Panc1 (cell line): ENCODE results near the gene PARP3. TPM values are rescaled to one million over a fixed set of nuclear protein-coding genes. Genes with fewer than 3 reads are reported as not detected.
"Not testable (repeated sequence)": the region's sequence is repeated elsewhere in the genome, so short reads cannot be mapped to it uniquely, and the experiment has no call there.

ENCODE experiments used
- ATAC-seq: fragments of 200-7000 bp; cut with Tn5 transposase; 2 replicates; pipeline ENCODE4 v1.9.1; 2020; ENCODE audit warnings: mild to moderate bottlenecking, moderate library complexity
- BruUV-seq: library from RNA; stranded (reverse); fragments of 400-500 nt; replicated peaks from 2 replicates; lab custom pipeline; 2021; lab: Mats Ljungman, UMichigan
- CTCF ChIA-PET: fragments of 300-600 bp; sonication (Branson Sonifier 250); formaldehyde crosslinking; loops from one replicate; lab custom pipeline; 2022; ENCODE audit warnings: antibody characterized with exemption; lab: Charles Lee
- POLR2A ChIA-PET: fragments of 300-600 bp; sonication (Branson Sonifier 250); formaldehyde crosslinking; loops from one replicate; lab custom pipeline; 2022; ENCODE audit warnings: antibody characterized with exemption; lab: Charles Lee
- DNase-seq: peaks from one replicate; pipeline ENCODE4 v3.0.0-alpha.2; 2010; ENCODE audit warnings: low read depth, low spot score
- H3K27ac ChIP-seq: 2 replicates; pipeline ENCODE4 v1.5.1; 2011; ENCODE audit warnings: mild to moderate bottlenecking, low read length, inconsistent platforms
- H3K27me3 ChIP-seq: fragments of 200-500 bp; sonication (Bioruptor generic); 2 replicates; pipeline ENCODE4 v1.6.0; 2014; ENCODE audit warnings: low read length, inconsistent platforms; ENCODE audit not compliant: control insufficient read depth, insufficient read depth
- H3K36me3 ChIP-seq: fragments of 200-500 bp; sonication (Bioruptor generic); 2 replicates; pipeline ENCODE4 v1.5.1; 2014; ENCODE audit warnings: inconsistent platforms, mild to moderate bottlenecking, low read length, moderate library complexity; ENCODE audit not compliant: control insufficient read depth, insufficient read depth
- H3K4me1 ChIP-seq: 2 replicates; pipeline ENCODE4 v1.5.1; 2011; ENCODE audit warnings: inconsistent platforms, mild to moderate bottlenecking, low read length, moderate library complexity; ENCODE audit not compliant: control insufficient read depth, insufficient read depth
- H3K4me3 ChIP-seq, 2 experiments: 2 replicates each; pipeline ENCODE4 v1.5.1; 2011 to 2012; ENCODE audit warnings: low read depth in 2 of 2, low read length in 2 of 2, mild to moderate bottlenecking in 2 of 2, inconsistent platforms in 1 of 2, moderate library complexity in 1 of 2
- H3K9me3 ChIP-seq: fragments of 200-500 bp; sonication (Bioruptor generic); 2 replicates; pipeline ENCODE4 v1.5.1; 2014; ENCODE audit warnings: low read depth, mild to moderate bottlenecking, inconsistent platforms, low read length, moderate library complexity; ENCODE audit not compliant: control insufficient read depth, insufficient read depth
- POLR2AphosphoS5 ChIP-seq: IDR thresholded peaks from 2 replicates; pipeline ENCODE4 v1.6.1; 2012; ENCODE audit warnings: mild to moderate bottlenecking, low read depth, low read length, moderate library complexity
- SIN3A ChIP-seq: IDR thresholded peaks from 2 replicates; pipeline ENCODE4 v1.6.1; 2012; ENCODE audit warnings: low read depth, mild to moderate bottlenecking, low read length, moderate library complexity, borderline replicate concordance; ENCODE audit not compliant: insufficient read depth
- TCF7L2 ChIP-seq: IDR thresholded peaks from 2 replicates; pipeline ENCODE4 v1.6.1; 2011; ENCODE audit warnings: mild to moderate bottlenecking, low read depth, low read length, inconsistent platforms
- in situ Hi-C: cut with HindIII; loops from 2 replicates; pipeline ENCODE4 v1.10.0; 2016; ENCODE audit warnings: low sequenced_read_pairs, low pct_unique_long_range_greater_than_20kb
- intact Hi-C: fragments of 100-400 bp; cut with micrococcal nuclease; formaldehyde crosslinking; loops from one replicate; pipeline ENCODE4 v1.10.0; 2022; ENCODE audit not compliant: unreplicated experiment
- total RNA-seq: library from RNA; stranded (reverse); gene quantifications from one replicate; pipeline ENCODE4 v1.2.1, GENCODE V29; 2021; ENCODE audit not compliant: unreplicated experiment
- TF ChIP-seq, protein P1 (sequence below), 2 experiments: IDR thresholded peaks; 2 replicates each; pipeline ENCODE4 v1.6.1; 2011 to 2012; ENCODE audit warnings: low read depth in 2 of 2, control low read depth in 1 of 2, low read length in 1 of 2, mild to moderate bottlenecking in 1 of 2, moderate library complexity in 1 of 2; ENCODE audit not compliant: insufficient read depth in 1 of 2
- TF ChIP-seq, protein P2 (sequence below): fragments of 450-650 bp; IDR thresholded peaks from 2 replicates; pipeline ENCODE4 v1.5.1; 2017; ENCODE audit warnings: mild to moderate bottlenecking

PARP3 gene
- total RNA-seq, 1 experiment from 2014 or later: 16.1 TPM

DNA sequence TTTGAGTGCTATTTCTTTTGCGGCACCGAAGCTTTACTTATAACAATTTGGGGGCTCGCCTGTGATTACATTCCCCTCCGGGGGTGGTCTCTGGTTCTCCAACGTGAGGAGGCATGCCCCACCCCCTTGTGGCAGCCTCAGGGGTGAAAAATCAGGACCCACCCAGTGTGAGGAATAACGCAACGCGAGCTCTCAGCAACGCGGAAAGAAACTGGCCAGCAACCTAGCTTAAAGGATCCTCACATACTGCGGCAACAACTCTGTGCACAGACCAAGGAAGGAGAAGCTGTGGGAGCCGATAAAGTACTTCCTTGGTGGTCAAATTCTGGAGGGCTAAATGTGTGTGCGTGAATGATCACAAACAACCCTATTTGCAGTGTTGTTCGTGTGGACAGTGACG, 44.8 kb upstream of the PARP3 start:
- no peak for DNase-seq
- ATAC-seq: no peak
- TF ChIP-seq SIN3A (no peak), TCF7L2 (no peak)
- TF ChIP-seq, protein P1, sequence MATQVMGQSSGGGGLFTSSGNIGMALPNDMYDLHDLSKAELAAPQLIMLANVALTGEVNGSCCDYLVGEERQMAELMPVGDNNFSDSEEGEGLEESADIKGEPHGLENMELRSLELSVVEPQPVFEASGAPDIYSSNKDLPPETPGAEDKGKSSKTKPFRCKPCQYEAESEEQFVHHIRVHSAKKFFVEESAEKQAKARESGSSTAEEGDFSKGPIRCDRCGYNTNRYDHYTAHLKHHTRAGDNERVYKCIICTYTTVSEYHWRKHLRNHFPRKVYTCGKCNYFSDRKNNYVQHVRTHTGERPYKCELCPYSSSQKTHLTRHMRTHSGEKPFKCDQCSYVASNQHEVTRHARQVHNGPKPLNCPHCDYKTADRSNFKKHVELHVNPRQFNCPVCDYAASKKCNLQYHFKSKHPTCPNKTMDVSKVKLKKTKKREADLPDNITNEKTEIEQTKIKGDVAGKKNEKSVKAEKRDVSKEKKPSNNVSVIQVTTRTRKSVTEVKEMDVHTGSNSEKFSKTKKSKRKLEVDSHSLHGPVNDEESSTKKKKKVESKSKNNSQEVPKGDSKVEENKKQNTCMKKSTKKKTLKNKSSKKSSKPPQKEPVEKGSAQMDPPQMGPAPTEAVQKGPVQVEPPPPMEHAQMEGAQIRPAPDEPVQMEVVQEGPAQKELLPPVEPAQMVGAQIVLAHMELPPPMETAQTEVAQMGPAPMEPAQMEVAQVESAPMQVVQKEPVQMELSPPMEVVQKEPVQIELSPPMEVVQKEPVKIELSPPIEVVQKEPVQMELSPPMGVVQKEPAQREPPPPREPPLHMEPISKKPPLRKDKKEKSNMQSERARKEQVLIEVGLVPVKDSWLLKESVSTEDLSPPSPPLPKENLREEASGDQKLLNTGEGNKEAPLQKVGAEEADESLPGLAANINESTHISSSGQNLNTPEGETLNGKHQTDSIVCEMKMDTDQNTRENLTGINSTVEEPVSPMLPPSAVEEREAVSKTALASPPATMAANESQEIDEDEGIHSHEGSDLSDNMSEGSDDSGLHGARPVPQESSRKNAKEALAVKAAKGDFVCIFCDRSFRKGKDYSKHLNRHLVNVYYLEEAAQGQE (IDR thresholded peaks at IDR 0.05; ENCODE audit: insufficient read depth in 1 of 2, low read depth in 2 of 2, low read length in 1 of 2): no peak
- Histone ChIP-seq H3K27ac (no peak overlapping the region), H3K27me3 (no peaks in the 10 kb centered on the region), H3K4me3 (no peak overlapping the region), H3K36me3 (no peaks in the 10 kb centered on the region), H3K9me3 (no peaks in the 10 kb centered on the region), H3K4me1 (no peaks in the 10 kb centered on the region)
- CTCF ChIA-PET: no interaction called here
- POLR2A ChIA-PET: no interaction called here
- in situ Hi-C loops (no loop called here), intact Hi-C loops (no loop called here)
- no TSS peak for BruUV-seq

DNA sequence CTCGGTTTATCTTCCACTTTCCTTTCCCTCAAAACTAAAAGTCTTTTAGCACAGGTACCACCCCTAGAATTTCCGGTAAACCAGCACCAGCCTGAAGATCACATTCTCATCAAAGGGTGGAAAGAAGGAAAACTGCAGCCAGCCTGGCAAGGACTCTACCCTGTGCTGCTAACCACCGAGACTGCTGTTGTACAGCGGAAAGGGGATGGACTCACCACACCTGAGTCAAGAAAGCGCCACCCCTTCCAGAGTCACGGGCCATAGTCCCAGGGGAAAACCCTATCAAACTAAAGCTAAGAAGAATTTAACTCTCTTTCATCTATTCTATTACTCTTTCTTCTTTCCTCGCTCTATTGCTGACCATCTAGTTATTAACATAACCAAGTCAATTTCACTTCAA, 42.1 kb upstream of the PARP3 start:
- H3K4me3 ChIP-seq, intact Hi-C loops, CTCF ChIA-PET, H3K27me3 ChIP-seq, in situ Hi-C loops, H3K27ac ChIP-seq, H3K9me3 ChIP-seq, BruUV-seq, DNase-seq, H3K36me3 ChIP-seq, H3K4me1 ChIP-seq, ATAC-seq, POLR2A ChIA-PET: not testable (repeated sequence)

DNA sequence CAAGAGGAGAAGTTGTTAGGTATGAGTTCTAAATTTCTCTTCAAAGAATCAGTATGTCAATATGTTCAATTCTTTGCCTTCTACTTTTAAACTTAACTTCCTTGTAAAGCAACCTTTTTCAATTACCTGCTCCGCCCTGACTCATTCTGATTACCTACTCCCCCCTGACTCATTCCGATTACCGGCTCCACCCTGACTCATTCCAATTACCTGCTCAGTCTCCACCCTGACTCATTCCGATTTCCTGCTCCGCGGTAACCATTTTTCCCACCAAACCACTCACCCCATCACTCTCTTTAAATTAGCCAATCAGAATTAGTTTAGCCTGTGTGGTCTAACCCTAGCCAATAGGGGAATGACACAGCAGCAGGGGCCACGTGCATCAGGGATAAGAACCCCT, 39.8 kb upstream of the PARP3 start:
- H3K4me3 ChIP-seq, H3K9me3 ChIP-seq, CTCF ChIA-PET, BruUV-seq, intact Hi-C loops, POLR2A ChIA-PET, in situ Hi-C loops, H3K27me3 ChIP-seq, DNase-seq, H3K4me1 ChIP-seq, ATAC-seq, H3K36me3 ChIP-seq, H3K27ac ChIP-seq: not testable (repeated sequence)

DNA sequence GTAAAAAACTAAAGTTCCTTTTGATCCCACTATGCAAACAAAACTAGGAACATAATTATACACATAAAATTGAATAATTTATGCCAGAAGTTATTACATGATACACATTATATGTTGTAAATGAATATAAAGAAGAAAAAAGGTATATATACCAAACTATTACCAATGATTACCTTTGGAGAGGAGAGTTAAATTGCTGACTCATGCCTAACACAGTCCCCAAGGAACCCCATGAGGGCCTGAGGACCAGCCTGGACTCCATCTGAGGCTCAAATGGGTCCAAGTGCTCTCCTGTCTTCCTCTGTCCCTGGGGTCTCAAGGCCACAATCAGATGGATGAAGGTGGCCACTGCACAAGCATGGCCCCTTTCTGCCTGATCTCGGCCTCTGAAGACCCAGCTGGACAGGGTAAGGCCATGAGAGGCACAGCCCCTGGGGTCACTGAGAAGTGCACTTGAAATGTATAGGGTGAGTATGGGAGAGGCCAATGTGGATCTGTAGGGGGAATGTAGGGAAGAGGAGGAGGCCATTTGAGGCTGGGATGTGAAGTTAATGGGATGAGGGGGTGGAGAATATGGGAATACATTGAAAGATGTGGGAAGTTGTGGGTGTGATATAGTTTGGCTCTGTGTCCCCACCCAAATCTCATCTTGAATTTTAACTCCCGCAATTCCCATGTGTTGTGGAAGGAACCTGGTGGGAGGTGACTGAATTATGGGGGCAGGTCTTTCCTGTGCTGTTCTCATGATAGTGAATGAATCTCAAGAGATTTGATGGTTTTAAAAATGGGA, 37.9 kb upstream of the PARP3 start:
- Histone ChIP-seq H3K4me1 (no peaks in the 10 kb centered on the region), H3K27ac (no peak overlapping the region), H3K27me3 (no peaks in the 10 kb centered on the region), H3K4me3 (no peak overlapping the region), H3K36me3 (no peaks in the 10 kb centered on the region), H3K9me3 (no peaks in the 10 kb centered on the region)
- DNase-seq: no peak
- intact Hi-C loops (no loop called here), in situ Hi-C loops (no loop called here)
- ATAC-seq: no peak
- no peak for TF ChIP-seq SIN3A
- TF ChIP-seq, protein P1 (IDR thresholded peaks at IDR 0.05; ENCODE audit: insufficient read depth in 1 of 2, low read depth in 2 of 2, low read length in 1 of 2): no peak
- TF ChIP-seq POLR2AphosphoS5: no peak
- TF ChIP-seq TCF7L2: no peak
- TF ChIP-seq, protein P2, sequence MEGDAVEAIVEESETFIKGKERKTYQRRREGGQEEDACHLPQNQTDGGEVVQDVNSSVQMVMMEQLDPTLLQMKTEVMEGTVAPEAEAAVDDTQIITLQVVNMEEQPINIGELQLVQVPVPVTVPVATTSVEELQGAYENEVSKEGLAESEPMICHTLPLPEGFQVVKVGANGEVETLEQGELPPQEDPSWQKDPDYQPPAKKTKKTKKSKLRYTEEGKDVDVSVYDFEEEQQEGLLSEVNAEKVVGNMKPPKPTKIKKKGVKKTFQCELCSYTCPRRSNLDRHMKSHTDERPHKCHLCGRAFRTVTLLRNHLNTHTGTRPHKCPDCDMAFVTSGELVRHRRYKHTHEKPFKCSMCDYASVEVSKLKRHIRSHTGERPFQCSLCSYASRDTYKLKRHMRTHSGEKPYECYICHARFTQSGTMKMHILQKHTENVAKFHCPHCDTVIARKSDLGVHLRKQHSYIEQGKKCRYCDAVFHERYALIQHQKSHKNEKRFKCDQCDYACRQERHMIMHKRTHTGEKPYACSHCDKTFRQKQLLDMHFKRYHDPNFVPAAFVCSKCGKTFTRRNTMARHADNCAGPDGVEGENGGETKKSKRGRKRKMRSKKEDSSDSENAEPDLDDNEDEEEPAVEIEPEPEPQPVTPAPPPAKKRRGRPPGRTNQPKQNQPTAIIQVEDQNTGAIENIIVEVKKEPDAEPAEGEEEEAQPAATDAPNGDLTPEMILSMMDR: no peak
- CTCF ChIA-PET: no interaction called here
- POLR2A ChIA-PET: no interaction called here
- no TSS peak for BruUV-seq
